Esophagus squamous epithelium (tissue), 4 donors: ENCODE results near the gene EDAR.

Source experiments
- POLR2A ChIP-seq, 4 donors: fragments of 450-650 bp; IDR thresholded peaks; one replicate each; pipeline ENCODE4 v1.6.1; 2017; ENCODE audit warnings: antibody characterized with exemption in 4 of 4, mild to moderate bottlenecking in 4 of 4, moderate library complexity in 3 of 4
- TF ChIP-seq, protein P1 (sequence below), 6 experiments: fragments of 450-650 bp in 4 of 6; fragments of 200-600 bp in 2 of 6; sonication (generic) in 2 of 6; IDR thresholded peaks; one replicate each; pipeline ENCODE4 v1.5.1; 2016 to 2019; ENCODE audit warnings: antibody characterized with exemption in 6 of 6, mild to moderate bottlenecking in 4 of 6, moderate library complexity in 4 of 6

DNA sequence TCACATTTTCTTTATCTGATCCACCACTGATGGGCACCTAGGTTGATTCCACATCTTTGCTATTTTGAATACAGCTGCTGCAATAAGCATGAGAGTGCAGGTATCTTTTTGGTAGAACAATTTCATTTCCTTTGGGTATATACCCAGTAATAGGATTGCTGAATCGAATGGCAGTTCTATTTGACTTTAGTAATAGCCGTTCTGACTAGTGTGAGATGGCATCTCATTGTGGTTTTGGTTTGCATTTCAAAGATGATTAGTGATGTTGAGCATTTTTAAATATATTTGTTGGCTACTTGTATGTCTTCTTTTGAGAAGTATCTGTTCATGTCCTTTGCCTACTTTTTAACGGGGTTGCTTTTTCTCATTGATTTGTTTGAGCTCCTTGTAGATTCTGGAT is 130.1 kb downstream of the EDAR start:
- TF ChIP-seq POLR2A (IDR thresholded peaks at IDR 0.05) = no peak
- TF ChIP-seq, protein P1, sequence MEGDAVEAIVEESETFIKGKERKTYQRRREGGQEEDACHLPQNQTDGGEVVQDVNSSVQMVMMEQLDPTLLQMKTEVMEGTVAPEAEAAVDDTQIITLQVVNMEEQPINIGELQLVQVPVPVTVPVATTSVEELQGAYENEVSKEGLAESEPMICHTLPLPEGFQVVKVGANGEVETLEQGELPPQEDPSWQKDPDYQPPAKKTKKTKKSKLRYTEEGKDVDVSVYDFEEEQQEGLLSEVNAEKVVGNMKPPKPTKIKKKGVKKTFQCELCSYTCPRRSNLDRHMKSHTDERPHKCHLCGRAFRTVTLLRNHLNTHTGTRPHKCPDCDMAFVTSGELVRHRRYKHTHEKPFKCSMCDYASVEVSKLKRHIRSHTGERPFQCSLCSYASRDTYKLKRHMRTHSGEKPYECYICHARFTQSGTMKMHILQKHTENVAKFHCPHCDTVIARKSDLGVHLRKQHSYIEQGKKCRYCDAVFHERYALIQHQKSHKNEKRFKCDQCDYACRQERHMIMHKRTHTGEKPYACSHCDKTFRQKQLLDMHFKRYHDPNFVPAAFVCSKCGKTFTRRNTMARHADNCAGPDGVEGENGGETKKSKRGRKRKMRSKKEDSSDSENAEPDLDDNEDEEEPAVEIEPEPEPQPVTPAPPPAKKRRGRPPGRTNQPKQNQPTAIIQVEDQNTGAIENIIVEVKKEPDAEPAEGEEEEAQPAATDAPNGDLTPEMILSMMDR (IDR thresholded peaks at IDR 0.05) = no peak
